GM21528 (cell line): ENCODE results near the gene NR3C2.
"Not testable (repeated sequence)": the region's sequence is repeated elsewhere in the genome, so short reads cannot be mapped to it uniquely, and the experiment has no call there.

Source experiments
- ATAC-seq: cut with Tn5 transposase; IDR thresholded peaks from one replicate; pipeline ENCODE4 v1.9.1; 2021; ENCODE audit warnings: mild to moderate bottlenecking, moderate library complexity; ENCODE audit not compliant: unreplicated experiment, low FRiP score

Gene NR3C2

GRCh38 chr4:148227147-148227546, 215.1 kb downstream of the NR3C2 start:
- ATAC-seq = no peak

- no peak for ATAC-seq
These were observed 215.9 kb downstream of the NR3C2 start for GRCh38 chr4:148226341-148226740.

DNA sequence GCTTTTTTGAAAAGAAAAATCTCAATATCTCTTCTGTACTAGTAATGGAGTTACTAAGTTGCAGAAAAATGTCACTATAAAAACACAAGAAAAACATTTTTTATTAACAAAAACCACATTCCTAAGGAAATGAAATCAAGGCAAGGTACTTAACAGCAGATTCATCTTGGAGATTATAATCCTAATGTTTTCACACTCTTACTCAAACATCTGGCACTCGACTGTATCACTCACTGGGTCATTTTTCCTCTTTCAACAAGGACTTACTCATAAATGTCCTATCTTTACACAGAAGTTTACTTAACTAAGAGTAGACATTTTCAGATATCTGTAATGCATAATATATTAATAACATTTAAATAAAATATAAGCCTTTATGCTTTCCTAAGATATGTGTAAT, 216.6 kb downstream of the NR3C2 start:
- ATAC-seq = no peak

DNA sequence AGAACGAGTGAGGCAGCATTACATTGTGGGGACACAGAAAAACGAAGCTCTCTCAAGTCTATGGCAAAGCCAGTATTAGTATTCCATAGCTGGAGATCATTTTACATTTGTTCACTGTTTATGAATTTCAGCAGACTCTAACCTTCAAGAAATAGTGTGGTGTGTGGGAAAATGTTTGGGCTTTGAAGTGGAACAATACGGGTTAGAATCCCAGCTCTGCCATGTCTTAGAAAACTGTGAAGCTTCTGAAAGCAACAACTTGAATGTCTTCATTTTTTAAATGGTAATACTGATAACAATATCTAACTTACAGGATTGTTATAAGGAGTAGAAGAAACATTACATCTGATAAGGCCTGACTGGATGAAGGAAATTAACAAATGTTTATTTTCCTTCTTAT, 217.7 kb downstream of the NR3C2 start:
- no peak for ATAC-seq

- no peak for ATAC-seq
These were observed 219.1 kb downstream of the NR3C2 start for GRCh38 chr4:148222991-148223660.

DNA sequence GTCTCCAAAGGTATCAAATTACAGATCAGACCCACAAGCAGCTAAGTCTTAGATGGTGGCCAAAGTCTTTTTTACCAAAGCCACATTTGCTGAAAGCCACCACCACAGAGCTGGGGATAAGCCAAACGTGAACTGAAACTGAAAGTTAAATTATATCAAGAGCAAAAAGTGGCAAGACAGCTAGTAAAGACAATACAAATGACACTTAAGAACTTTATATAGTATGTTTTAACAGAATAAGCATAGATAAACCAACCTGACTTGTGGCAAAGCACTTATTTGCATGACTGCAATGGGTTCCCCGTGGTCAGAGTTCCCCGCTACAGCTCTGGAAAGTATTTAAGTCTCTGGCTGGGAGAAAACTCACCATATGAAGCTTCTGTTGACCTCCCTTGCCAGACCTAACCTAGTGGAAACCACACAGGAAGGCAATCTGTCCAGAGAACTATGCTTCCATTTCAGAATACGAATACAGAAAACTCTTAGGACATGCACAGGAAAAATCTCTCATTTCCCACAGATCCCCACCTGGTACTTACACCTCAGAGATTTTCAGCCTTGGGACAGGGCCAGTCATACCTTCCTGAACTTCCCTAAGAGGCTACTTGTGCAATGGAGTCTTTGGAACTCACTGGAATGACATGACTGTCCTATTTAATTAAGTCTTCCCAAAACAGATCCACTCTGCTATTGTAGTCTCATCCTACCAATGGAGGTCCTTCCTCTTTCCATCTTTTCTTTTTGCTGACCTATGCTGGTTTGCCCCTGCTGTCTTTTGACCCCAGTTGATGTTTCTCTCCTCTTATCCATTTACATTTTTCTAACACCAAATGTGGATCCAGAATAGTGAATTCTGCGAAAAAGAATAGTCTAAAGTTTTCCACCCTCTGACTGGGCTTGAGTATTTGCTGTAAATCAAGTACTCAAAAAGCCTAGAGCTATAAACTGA, 225.1 kb downstream of the NR3C2 start:
- peak; percentile 96 for ATAC-seq

DNA sequence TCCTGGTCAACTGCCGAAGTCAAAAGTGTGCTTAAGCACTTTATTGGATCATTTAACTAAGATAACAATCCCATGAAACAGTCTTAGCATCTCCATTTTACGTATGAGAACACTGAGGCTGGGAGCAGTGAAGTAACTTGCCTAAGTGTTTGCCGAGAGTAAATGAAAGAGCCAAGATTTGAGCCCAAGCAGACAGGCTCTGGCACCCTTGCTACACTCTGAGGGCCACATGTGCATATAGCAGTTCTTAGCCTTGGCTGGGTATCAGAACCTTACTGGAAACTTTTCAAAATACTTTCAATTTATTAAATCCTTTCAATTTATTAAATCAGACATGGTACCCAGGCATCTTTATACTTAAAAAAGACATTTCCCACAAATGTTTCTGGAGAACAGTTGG, 225.9 kb downstream of the NR3C2 start:
- no peak for ATAC-seq

GRCh38 chr4:148215202-148215601, 227.0 kb downstream of the NR3C2 start:
- no peak for ATAC-seq

DNA sequence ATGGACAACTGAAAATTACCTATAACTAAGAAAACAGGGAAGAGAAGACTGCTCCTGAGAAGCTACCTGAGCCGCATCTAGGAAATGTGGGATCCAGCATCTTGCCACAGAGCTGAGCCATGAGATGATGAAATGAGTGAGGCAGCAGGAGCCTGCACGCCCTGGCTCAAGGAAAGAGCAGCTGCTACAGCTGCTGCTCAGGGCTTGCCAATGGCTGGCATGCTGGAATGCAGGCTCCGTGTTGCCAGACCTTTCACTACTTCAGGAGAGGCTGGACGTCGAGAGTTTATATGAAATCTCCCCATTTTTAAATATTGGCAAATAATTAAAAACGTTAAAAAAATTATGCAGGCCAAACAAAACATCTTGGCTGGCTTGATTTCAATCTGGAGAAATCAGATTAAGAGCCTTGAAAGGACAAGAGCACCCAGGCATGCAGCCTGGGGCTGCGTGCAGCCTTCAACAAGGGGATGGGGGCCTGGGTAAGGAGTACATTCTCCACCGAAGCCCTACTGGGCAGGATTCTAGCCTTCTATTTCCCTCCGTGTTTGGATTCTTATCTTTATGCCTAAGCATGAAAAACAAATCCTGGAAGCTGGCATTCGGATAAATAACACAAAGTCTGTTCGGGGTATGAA, 227.6 kb downstream of the NR3C2 start:
- no peak for ATAC-seq

- no peak for ATAC-seq
These were observed 230.7 kb downstream of the NR3C2 start for GRCh38 chr4:148211533-148211932.

DNA sequence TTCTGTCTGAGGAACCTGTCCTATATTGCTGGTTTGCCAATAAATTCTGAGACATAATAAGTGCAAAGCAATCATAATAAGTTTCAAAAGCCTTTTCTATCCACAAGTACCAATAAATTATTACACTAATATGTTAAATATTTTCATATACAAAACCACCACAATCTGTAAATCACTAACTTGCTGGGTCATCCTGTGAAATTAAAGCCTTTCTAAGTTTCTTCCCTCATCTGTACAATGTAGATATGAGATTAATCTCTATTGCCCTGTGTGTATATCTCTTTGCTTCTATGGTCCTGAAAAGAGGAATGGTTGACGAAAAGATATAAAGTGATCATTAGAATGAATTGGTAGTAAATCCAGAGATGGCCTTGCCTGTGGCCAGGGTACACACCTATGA, 231.6 kb downstream of the NR3C2 start:
- ATAC-seq = no peak

DNA sequence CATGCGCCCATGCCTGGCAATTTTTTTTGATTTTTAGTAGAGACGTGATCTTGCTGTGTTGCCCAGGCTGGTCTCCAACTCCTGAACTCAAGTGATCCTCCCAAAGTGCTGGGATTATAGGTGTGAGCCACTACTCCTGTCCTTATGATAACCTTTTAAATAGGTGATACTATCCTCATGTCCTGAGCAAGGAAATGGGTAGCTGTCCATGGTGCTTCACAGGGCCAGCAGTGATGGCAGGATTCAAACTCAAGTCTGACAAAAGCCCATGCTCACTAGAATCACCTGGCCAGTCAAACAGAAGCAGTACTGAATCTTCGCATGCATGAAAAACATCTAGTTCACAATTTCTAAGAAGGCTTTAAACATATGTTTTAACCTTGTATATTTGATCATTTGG, 235.1 kb downstream of the NR3C2 start:
- ATAC-seq = no peak

DNA sequence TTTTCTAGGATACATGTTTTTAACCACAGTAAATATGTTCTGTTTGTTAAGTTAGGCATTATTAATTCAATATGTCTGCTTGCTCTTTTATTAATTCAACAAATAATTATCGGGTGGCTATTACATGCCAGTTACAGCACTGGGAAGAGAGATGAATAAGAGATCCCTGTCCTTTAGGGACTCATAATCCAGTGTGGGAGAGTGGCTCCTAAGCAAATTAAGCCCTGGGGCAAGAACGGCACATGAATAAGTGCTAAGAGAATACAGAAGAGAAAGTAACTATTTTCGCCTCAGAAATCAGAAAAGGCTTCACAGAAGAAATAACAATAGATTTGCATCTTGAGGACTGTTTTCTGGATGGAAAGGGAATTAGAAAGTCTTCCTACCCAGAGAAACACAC, 236.7 kb downstream of the NR3C2 start:
- no peak for ATAC-seq

GRCh38 chr4:148204892-148205291, 237.3 kb downstream of the NR3C2 start:
- ATAC-seq = no peak

DNA sequence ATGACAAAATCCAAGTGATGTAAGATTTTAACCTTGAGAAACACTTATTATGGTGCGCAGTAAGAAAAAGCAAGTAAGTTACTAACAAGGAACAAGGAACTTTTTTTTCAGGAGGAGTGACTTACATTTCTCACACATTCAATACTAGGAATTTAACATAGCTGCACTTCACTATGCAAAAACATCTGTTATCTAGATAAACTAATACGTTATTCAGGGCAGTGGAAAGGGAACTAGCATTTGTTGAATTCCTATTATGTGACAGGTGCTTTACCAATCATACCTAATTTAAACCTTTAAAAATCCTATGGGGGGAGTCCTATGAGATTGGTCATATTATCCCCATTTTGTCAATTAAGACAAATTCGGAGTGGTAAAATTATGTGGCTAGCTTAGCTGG, 238.0 kb downstream of the NR3C2 start:
- no peak for ATAC-seq

DNA sequence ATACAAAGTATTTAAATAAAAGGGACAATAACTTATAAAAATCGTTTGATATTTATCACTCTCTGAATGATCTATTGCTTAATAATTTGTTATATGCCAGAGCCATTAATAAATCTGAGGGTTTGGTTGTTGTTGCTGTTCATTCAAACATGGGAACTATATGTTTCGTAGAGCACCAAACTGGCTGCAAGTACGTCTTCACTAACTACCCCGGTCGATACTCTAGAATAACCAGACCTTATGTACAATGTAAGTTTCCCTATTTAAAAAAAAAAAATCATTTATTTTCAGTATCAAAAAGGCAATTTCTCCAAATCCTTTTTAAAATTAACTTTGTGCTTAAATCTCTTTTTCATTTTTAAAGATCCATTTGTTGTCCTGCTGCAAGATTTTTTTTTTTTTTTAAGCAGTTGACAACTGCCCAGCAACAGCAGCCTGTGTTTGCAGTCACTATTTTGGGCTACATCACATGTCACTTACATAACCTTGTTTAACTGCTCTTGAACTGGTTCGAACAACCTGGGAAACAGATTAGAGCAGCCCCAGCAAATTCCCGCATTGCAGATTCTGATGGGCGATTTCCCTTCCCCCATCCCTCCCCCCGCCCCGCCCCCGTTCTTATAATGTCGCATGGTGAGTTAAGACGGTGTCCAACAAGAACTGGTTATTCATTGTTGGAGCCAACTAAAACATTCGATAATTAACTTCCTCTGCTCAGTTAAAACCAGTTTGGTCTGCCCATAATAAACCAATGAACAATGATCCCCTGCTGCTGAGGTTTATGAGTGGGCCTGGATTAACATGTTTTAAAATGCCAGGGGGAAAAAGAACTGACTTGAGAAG, 238.9 kb downstream of the NR3C2 start:
- ATAC-seq = no peak

DNA sequence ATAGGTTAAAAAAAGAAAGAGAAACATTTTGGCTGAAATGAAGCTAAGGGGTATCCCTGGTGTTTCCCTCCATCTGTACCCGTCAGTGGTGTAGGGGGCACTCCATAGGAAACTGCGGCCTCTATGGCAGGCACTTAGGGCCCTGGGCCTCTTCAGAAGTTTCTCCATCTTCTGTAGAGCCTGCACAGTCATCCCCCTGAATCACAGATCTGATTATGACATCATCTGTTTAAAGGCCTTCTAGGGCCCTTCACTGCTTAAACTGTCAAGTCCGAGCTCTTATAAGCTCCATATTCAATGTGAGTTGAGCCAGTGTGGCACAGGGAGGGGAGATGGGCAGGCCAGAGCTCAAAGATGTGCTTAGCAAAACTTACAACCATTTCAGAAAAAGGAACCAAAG, 241.3 kb downstream of the NR3C2 start:
- ATAC-seq = no peak

DNA sequence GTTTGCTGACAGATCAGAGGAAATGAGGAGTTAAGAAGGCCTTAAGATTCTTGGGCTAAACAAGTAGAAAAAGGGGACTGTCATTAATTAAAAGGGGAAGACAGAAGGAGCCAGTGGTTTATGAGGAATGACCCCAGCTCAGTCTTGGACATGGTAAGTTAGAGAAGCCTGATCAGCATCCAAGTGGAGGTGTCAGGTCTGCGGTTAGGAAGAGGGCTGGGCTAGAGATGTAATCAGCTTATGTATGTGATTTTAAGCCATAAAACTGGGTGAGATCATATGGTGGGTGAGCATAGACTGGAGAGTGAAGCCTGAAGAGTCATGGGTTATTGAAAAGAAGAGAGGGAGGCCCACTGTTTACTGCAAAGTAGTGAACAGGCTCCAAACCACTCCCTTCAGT, 246.1 kb downstream of the NR3C2 start:
- ATAC-seq = no peak

- no peak for ATAC-seq
These were observed 249.7 kb downstream of the NR3C2 start for GRCh38 chr4:148192526-148192925.

DNA sequence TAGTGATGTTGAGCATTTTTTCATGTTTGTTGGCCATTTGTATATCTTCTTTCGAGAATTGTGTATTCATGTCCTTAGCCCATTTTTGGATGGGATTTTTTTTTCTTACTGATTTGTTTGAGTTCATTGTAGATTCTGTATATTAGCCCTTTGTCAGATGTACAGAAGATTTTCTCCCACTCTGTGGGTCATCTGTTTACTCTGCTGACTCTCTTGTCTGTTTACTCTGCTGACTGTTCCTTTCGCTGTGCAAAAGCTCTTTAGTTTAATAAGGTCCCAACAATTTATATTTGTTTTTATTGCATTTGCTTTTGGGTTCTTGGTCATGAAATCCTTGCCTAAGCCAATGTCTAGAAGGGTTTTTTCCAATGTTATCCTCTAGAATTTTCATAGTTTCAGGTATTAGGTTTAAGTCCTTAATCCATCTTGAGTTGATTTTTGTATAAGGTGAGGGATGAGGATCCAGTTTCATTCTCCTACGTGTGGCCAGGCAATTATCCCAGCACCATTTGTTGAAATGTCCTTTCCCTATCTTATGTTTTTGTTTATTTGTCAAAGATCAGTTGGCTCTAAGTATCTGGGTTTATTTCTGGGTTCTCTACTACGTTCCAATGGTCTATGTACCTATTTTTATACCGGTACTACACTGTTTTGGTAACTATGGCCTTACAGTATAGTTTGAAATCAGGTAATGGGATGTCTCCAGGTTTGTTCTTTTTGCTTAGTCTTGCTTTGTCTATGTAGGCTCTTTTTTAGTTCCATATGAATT, 254.6 kb downstream of the NR3C2 start:
- ATAC-seq = not testable (repeated sequence)
